ENCODE data around the gene TSSK1B. TPM values are rescaled to one million over a fixed set of nuclear protein-coding genes. Genes with fewer than 3 reads are reported as not detected.

TSSK1B gene
- total and polyA plus RNA-seq, 7 donors, result not detected

DNA sequence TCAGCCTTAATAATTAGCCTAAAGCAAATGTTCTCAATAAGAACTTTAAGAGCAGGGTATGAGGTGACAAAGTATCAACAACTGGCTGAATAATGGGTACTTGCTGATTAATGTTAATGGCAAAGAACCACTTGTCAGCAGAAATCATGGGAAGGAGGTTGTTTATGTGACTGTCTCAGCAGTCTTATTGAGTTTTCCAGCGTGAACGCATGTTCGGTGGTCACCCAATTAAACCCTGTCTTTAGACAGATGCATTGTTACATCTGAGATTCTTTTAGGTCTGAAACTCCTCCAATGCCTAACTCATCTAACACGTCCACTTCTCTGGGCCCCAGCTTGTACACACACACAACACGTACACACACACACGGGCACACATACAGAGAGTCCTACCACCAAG is 18.2 kb upstream of the TSSK1B start:
- Histone ChIP-seq H3K4me1 (no peaks in the 10 kb centered on the region), H3K36me3 (no peaks in the 10 kb centered on the region), H3K9me3 (no peaks in the 10 kb centered on the region), H3K4me3 (no peak overlapping the region), H3K27ac (no peak overlapping the region), H3K27me3 (no peaks in the 10 kb centered on the region)
- WGBS, 2 donors, result 84 to 89% methylated on average over 6 of the region's 6 CpGs
- intact Hi-C loops (cut with DNase I), result no loop called here
- TF ChIP-seq POLR2A (IDR thresholded peaks at IDR 0.05) (no peak), EP300 (IDR thresholded peaks at IDR 0.05) (no peak), POLR2AphosphoS5 (IDR thresholded peaks at IDR 0.05) (no peak)
- TF ChIP-seq, protein P1, sequence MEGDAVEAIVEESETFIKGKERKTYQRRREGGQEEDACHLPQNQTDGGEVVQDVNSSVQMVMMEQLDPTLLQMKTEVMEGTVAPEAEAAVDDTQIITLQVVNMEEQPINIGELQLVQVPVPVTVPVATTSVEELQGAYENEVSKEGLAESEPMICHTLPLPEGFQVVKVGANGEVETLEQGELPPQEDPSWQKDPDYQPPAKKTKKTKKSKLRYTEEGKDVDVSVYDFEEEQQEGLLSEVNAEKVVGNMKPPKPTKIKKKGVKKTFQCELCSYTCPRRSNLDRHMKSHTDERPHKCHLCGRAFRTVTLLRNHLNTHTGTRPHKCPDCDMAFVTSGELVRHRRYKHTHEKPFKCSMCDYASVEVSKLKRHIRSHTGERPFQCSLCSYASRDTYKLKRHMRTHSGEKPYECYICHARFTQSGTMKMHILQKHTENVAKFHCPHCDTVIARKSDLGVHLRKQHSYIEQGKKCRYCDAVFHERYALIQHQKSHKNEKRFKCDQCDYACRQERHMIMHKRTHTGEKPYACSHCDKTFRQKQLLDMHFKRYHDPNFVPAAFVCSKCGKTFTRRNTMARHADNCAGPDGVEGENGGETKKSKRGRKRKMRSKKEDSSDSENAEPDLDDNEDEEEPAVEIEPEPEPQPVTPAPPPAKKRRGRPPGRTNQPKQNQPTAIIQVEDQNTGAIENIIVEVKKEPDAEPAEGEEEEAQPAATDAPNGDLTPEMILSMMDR (IDR thresholded peaks at IDR 0.05), result no peak
- no peak for DNase-seq

DNA sequence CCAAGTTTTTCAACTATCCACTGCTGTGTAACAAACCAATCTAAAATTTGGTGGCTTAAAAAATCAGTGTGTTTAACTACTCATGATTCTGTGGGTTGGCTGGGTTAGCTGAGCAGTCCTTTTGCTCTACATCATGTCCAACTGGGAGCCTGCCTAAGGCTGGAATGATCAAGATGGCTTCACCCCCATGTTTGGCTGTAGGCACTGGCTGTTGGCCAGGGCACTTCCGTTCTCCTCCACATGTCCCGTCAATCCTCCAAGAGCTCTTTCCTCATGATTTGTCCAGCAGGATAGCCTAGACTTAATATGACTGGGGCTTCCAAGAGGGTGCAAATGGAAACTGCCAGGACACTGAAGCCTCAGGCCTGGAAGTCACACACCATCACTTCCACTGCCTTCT is 17.0 kb upstream of the TSSK1B start:
- no peak for DNase-seq
- TF ChIP-seq EP300 (IDR thresholded peaks at IDR 0.05), result no peak
- no peak for TF ChIP-seq POLR2A (IDR thresholded peaks at IDR 0.05)
- TF ChIP-seq, protein P1 (IDR thresholded peaks at IDR 0.05), result no peak
- no peak for TF ChIP-seq POLR2AphosphoS5 (IDR thresholded peaks at IDR 0.05)
- intact Hi-C loops (cut with DNase I), result no loop called here
- Histone ChIP-seq H3K4me3 (no peak overlapping the region), H3K27me3 (no peaks in the 10 kb centered on the region), H3K27ac (no peak overlapping the region), H3K36me3 (no peaks in the 10 kb centered on the region), H3K9me3 (no peaks in the 10 kb centered on the region), H3K4me1 (no peaks in the 10 kb centered on the region)
- 82 to 88% methylated on average over 2 of the region's 2 CpGs for WGBS, 2 donors

DNA sequence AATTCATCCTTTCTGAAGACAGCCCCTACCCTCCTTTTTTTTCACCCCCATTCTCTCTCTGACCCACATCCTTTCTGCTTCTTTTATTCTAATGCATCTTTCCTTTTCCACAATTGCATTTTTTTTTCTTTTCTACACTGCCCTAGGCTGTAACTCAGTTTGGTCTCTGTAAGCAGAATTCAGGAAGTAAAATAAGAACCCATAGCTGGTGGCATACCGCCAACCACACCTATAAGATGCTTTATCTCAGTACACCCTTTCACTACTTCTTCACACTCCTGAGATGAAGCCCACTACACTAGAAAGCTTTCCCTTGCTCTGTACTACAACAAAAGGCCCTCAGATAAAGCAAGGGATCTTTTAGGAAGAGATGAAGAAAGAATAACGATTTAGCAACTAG is 16.1 kb upstream of the TSSK1B start:
- no peak overlapping the region for H3K27ac ChIP-seq
- no peak for TF ChIP-seq POLR2AphosphoS5 (IDR thresholded peaks at IDR 0.05)
- H3K4me3 ChIP-seq, result no peak overlapping the region
- intact Hi-C loops (cut with DNase I), result no loop called here
- no peaks in the 10 kb centered on the region for H3K4me1 ChIP-seq
- DNase-seq, result no peak
- no peaks in the 10 kb centered on the region for H3K36me3 ChIP-seq
- no peaks in the 10 kb centered on the region for H3K9me3 ChIP-seq
- H3K27me3 ChIP-seq, result no peaks in the 10 kb centered on the region
- 17 to 37% methylated on average over 2 of the region's 2 CpGs for WGBS, 2 donors

GRCh38 chr5:113450462-113450861 is 15.7 kb upstream of the TSSK1B start:
- Histone ChIP-seq H3K9me3 (no peaks in the 10 kb centered on the region), H3K36me3 (no peaks in the 10 kb centered on the region), H3K4me3 (no peak overlapping the region), H3K27me3 (no peaks in the 10 kb centered on the region), H3K27ac (no peak overlapping the region), H3K4me1 (no peaks in the 10 kb centered on the region)
- DNase-seq, result no peak
- WGBS, 2 donors, result 63 to 87% methylated on average over 2 of the region's 2 CpGs
- intact Hi-C loops (cut with DNase I), result no loop called here
- TF ChIP-seq EP300 (IDR thresholded peaks at IDR 0.05), result no peak
- TF ChIP-seq POLR2A (IDR thresholded peaks at IDR 0.05), result no peak
- no peak for TF ChIP-seq POLR2AphosphoS5 (IDR thresholded peaks at IDR 0.05)
- TF ChIP-seq, protein P1 (IDR thresholded peaks at IDR 0.05), result no peak

- H3K27me3 ChIP-seq, result no peaks in the 10 kb centered on the region
- H3K4me3 ChIP-seq, result no peak overlapping the region
- intact Hi-C loops (cut with DNase I), result no loop called here
- H3K4me1 ChIP-seq, result no peaks in the 10 kb centered on the region
- 41 to 71% methylated on average over 3 of the region's 3 CpGs for WGBS, 2 donors
- no peak for DNase-seq
- no peaks in the 10 kb centered on the region for H3K9me3 ChIP-seq
- no peak overlapping the region for H3K27ac ChIP-seq
- TF ChIP-seq EP300 (IDR thresholded peaks at IDR 0.05) (no peak), POLR2AphosphoS5 (IDR thresholded peaks at IDR 0.05) (no peak), POLR2A (IDR thresholded peaks at IDR 0.05) (no peak)
- TF ChIP-seq, protein P1 (IDR thresholded peaks at IDR 0.05), result no peak
- H3K36me3 ChIP-seq, result no peaks in the 10 kb centered on the region
Measured at GRCh38 chr5:113448252-113448651, 13.5 kb upstream of the TSSK1B start.

All from sigmoid colon (tissue), 7 donors.